ENCODE measurements around the gene PASK.

Gene PASK

DNA sequence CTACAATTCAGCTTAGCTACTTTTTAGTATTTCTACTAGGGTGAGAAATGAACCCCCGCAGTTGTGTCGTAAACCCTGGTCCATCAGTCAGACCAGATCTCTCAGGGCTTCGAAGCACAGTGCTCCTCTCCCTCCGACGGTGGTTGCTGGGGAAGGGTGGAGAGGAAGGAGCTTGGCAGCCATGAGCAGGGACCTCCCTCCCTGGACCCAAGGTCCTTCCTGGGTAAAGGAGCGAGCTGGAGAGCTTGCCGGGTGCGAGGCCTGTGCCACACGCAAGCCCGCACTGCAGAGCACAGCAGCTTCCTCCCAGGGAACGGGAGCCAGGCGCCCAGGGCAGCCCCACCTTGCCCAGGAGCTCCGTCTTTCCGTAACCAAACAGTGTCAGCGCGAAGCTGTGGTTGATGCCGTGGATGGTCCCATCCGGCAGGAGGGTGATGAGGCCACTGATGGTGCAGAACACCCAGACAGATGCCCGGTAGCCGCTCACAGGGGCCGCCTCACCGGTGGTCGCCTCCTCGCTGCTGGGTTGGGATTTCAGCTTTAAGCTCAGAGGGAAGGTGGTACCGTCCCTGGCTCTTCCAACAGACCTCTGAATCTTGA lies 12.5 kb downstream of the PASK start:
- H3K4me1 Mint-ChIP-seq = no peaks in the 10 kb centered on the region
- no peaks in the 10 kb centered on the region for H3K9me3 Mint-ChIP-seq
- no peak overlapping the region for H3K4me3 Mint-ChIP-seq
- H3K36me3 Mint-ChIP-seq (ENCODE audit: low read depth) = peaks cover 25% of the 10 kb centered on the region
- H3K27me3 Mint-ChIP-seq (ENCODE audit: low read depth) = peaks cover 10% of the 10 kb centered on the region
- TF ChIP-seq, protein P1, sequence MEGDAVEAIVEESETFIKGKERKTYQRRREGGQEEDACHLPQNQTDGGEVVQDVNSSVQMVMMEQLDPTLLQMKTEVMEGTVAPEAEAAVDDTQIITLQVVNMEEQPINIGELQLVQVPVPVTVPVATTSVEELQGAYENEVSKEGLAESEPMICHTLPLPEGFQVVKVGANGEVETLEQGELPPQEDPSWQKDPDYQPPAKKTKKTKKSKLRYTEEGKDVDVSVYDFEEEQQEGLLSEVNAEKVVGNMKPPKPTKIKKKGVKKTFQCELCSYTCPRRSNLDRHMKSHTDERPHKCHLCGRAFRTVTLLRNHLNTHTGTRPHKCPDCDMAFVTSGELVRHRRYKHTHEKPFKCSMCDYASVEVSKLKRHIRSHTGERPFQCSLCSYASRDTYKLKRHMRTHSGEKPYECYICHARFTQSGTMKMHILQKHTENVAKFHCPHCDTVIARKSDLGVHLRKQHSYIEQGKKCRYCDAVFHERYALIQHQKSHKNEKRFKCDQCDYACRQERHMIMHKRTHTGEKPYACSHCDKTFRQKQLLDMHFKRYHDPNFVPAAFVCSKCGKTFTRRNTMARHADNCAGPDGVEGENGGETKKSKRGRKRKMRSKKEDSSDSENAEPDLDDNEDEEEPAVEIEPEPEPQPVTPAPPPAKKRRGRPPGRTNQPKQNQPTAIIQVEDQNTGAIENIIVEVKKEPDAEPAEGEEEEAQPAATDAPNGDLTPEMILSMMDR (IDR thresholded peaks at IDR 0.05; ENCODE audit: unreplicated experiment in 3 of 3) = no peak
- H3K27ac Mint-ChIP-seq = peak overlapping the region in 1 of 3 experiments; percentile 92

DNA sequence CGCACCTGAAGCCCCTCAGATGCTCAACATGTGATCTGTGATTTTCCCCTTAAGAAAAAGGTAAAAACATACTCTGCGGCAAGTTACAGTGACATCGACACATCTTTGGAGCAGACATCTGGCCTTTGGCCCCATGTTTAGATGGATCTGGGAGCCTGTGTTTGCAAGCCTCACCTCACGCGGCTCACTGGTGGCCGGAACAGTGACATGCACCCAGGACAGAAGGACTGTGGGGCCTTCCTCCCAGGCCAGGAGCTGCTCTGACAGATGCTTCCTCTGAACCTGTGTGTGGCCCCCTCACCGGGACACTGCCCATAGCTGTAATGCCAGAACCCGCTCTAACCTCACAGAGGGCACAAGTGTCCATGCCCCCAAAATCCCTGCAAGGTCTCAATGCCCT lies 13.1 kb downstream of the PASK start:
- H3K9me3 Mint-ChIP-seq = no peaks in the 10 kb centered on the region
- peak overlapping the region; percentile 87 to 92 (median 90) for H3K27ac Mint-ChIP-seq
- TF ChIP-seq, protein P1 (IDR thresholded peaks at IDR 0.05; ENCODE audit: unreplicated experiment in 3 of 3) = no peak
- no peaks in the 10 kb centered on the region for H3K4me1 Mint-ChIP-seq
- peaks cover 25% of the 10 kb centered on the region for H3K36me3 Mint-ChIP-seq (ENCODE audit: low read depth)
- H3K27me3 Mint-ChIP-seq (ENCODE audit: low read depth) = peaks cover 10% of the 10 kb centered on the region
- H3K4me3 Mint-ChIP-seq = no peak overlapping the region

DNA sequence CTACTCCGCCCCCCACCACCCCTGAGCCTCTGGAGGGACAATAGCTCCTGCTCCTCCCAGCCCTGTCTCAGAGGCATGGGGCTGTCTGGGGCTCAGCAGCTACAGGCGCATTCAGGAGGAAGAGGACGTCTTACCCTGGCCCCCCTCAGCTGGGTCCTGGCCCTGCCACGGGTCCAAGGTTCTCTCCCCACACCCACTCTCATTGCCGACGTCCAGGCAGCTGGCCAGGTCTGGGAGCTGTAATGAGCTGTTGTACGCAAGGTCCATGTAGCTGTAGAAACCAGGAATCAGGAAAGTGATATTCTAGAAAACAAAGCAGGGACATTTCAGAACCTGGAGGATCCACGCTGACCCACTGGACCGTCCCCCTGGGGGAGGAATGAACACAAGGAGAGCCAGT lies 13.5 kb downstream of the PASK start:
- Mint-ChIP-seq H3K36me3 (ENCODE audit: low read depth) (peaks cover 25% of the 10 kb centered on the region), H3K4me3 (no peak overlapping the region), H3K4me1 (no peaks in the 10 kb centered on the region), H3K27me3 (ENCODE audit: low read depth) (peaks cover 10% of the 10 kb centered on the region), H3K27ac (peak overlapping the region; percentile 87 to 92 (median 90)), H3K9me3 (no peaks in the 10 kb centered on the region)
- TF ChIP-seq, protein P1 (IDR thresholded peaks at IDR 0.05; ENCODE audit: unreplicated experiment in 3 of 3) = no peak

DNA sequence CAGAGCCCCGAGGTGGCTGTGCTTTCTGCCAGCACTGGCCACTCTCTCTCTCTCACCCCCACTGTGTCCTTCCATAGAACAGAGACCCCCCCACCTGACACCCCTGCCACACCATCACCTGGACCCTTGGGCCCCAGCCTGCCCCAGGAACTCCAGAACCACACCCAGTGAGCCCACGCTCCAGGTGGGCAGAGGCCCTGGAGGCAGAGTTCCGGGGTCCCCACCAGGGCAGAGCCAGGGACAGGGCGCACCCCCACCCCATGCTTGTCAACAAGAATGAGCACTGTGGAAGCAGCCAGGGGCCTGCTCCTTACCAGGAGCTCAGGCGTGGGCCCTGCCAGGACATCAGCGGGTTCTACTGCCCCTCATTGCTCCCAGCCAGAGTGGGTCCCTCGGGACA lies 14.6 kb downstream of the PASK start:
- peak overlapping the region in 2 of 3 experiments; percentile 34 to 47 for H3K27ac Mint-ChIP-seq
- no peaks in the 10 kb centered on the region for H3K4me1 Mint-ChIP-seq
- no peak overlapping the region for H3K4me3 Mint-ChIP-seq
- H3K36me3 Mint-ChIP-seq (ENCODE audit: low read depth) = peaks cover 27% of the 10 kb centered on the region
- no peaks in the 10 kb centered on the region for H3K9me3 Mint-ChIP-seq
- peaks cover 10% of the 10 kb centered on the region for H3K27me3 Mint-ChIP-seq (ENCODE audit: low read depth)
- TF ChIP-seq, protein P1 (IDR thresholded peaks at IDR 0.05; ENCODE audit: unreplicated experiment in 3 of 3) = no peak

DNA sequence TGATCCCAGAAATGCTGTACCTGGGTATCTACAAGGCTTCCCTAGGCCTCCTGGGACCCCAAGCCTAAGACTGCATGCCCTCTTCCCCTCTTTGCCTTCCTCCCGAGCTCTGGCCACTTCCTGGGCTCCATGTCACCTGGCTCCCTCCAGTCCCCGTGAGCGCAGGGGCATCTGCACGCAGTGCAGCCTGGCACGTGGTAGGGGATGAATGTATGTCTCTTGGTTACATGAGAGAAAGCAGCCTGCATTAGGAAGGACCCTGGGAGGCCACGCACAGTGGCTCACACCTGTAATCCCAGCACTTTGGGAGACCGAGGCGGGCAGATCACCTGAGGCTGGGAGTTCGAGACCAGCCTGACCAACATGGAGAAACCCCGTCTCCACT lies 15.8 kb downstream of the PASK start:
- TF ChIP-seq, protein P1 (IDR thresholded peaks at IDR 0.05; ENCODE audit: unreplicated experiment in 3 of 3) = no peak
- H3K4me3 Mint-ChIP-seq = no peak overlapping the region
- no peaks in the 10 kb centered on the region for H3K9me3 Mint-ChIP-seq
- H3K27ac Mint-ChIP-seq = no peak overlapping the region
- H3K4me1 Mint-ChIP-seq = no peaks in the 10 kb centered on the region
- peaks cover 10% of the 10 kb centered on the region for H3K27me3 Mint-ChIP-seq (ENCODE audit: low read depth)
- H3K36me3 Mint-ChIP-seq (ENCODE audit: low read depth) = peaks cover 23% of the 10 kb centered on the region

Measured in nephron (organoid).